GM12892 (cell line): ENCODE results near the gene GPR146.

Experiments used
- POLR2A ChIP-seq: IDR thresholded peaks from 2 replicates; pipeline ENCODE4 v1.6.1; 2011; ENCODE audit warnings: low read depth, low read length, control low read depth
- POLR2AphosphoS5 ChIP-seq: IDR thresholded peaks from 2 replicates; pipeline ENCODE4 v1.6.1; 2011; ENCODE audit warnings: low read depth, low read length, control low read depth
- TAF1 ChIP-seq: IDR thresholded peaks from 2 replicates; pipeline ENCODE4 v1.6.1; 2011; ENCODE audit warnings: low read depth, mild to moderate bottlenecking, control low read depth, low read length, borderline replicate concordance

DNA sequence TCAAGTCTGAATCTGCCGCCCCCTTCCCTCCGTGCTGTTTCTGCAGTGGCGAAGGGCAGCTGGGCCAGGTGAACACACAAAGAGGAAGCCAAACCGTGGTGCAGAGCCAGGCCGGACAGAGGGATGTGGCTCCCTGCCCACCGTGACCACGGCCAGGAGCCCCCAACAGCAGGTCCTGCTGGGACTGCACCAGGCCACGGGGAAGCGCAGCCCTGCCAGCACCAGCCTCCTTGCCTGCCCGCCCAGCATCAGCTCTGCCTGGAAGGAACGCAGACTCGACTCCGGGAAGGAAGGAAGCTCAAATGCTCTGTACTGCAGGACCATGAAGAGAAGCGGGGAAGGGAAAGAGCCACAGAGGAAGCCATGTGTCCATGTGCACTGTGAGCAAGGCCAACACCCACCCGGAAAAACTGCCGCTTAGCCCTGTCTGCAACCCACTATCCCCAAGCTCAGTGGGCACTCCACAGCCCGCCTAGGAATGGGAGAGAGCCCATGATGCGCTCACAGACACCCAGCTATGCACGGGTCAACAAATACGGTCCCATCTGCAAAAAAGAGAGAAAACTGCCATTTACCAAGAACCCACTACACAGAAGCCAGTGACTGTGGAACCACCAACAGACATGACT, 62.6 kb downstream of the GPR146 start:
- TF ChIP-seq POLR2A (no peak), TAF1 (no peak), POLR2AphosphoS5 (no peak)
